Neural progenitor cell (in vitro differentiated cells): Measurements from ENCODE around the gene PDZRN4.

Experiments
- EZH2phosphoT487 ChIP-seq: fragments of 200-600 bp; sonication (generic); IDR thresholded peaks from 2 replicates; pipeline ENCODE4 v1.6.1; 2017; ENCODE audit warnings: antibody characterized with exemption
- TF ChIP-seq, protein P1 (sequence below): fragments of 200-600 bp; sonication (generic); IDR thresholded peaks from 2 replicates; pipeline ENCODE4 v1.5.1; 2017; ENCODE audit warnings: antibody characterized with exemption, mild to moderate bottlenecking

DNA sequence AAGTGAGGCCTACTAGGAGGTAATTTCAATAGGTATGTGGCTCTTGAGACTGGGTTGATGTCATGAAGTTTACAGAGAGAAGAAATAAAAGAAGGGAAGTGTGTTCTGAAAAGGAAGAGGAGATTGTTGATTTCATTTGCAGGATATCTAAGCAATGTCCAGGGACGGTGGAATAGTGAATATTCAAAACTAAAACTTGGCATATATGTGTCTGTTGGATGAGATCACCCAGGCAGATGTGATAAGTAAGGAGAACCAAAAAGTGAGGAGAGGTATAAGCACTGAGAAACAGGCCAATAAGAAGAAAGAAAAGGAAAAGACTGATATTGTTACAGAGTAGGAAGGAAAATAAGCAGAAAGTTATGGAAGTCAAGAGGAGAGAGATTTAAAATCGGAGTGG lies 255.6 kb downstream of the PDZRN4 start:
- TF ChIP-seq, protein P1, sequence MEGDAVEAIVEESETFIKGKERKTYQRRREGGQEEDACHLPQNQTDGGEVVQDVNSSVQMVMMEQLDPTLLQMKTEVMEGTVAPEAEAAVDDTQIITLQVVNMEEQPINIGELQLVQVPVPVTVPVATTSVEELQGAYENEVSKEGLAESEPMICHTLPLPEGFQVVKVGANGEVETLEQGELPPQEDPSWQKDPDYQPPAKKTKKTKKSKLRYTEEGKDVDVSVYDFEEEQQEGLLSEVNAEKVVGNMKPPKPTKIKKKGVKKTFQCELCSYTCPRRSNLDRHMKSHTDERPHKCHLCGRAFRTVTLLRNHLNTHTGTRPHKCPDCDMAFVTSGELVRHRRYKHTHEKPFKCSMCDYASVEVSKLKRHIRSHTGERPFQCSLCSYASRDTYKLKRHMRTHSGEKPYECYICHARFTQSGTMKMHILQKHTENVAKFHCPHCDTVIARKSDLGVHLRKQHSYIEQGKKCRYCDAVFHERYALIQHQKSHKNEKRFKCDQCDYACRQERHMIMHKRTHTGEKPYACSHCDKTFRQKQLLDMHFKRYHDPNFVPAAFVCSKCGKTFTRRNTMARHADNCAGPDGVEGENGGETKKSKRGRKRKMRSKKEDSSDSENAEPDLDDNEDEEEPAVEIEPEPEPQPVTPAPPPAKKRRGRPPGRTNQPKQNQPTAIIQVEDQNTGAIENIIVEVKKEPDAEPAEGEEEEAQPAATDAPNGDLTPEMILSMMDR, result no peak
- no peak for TF ChIP-seq EZH2phosphoT487
